Liver (tissue), 9 donors: Measurements from ENCODE around the gene SLCO4A1. TPM values are rescaled to one million over a fixed set of nuclear protein-coding genes. Genes with fewer than 3 reads are reported as not detected.

Experiments used
- DNase-seq: peaks from one replicate; pipeline ENCODE4 v3.0.0-alpha.2; 2017; ENCODE audit warnings: low spot score
- H3K27ac ChIP-seq, 2 donors: one replicate each; pipeline ENCODE4 v1.7.0; 2013; ENCODE audit warnings: inconsistent platforms in 2 of 2, low read length in 2 of 2, control low read depth in 1 of 2, low read depth in 1 of 2, mild to moderate bottlenecking in 1 of 2
- H3K27me3 ChIP-seq, 4 donors: one replicate each; pipeline versions ENCODE4 v1.6.1 to v1.7.0; 2013; ENCODE audit warnings: low read length in 3 of 4, inconsistent platforms in 1 of 4, mild to moderate bottlenecking in 1 of 4, moderate library complexity in 1 of 4; ENCODE audit not compliant: control insufficient read depth in 4 of 4, insufficient read depth in 4 of 4
- H3K36me3 ChIP-seq, 4 donors: one replicate each; pipeline versions ENCODE4 v1.6.1 to v1.7.0; 2013; ENCODE audit warnings: low read length in 3 of 4, mild to moderate bottlenecking in 3 of 4, low read depth in 1 of 4, moderate library complexity in 1 of 4; ENCODE audit not compliant: control insufficient read depth in 4 of 4, insufficient read depth in 3 of 4
- H3K4me1 ChIP-seq, 4 donors: one replicate each; pipeline versions ENCODE4 v1.6.1 to v1.7.0; 2013; ENCODE audit warnings: low read length in 3 of 4, mild to moderate bottlenecking in 3 of 4, moderate library complexity in 1 of 4; ENCODE audit not compliant: control insufficient read depth in 4 of 4, insufficient read depth in 4 of 4
- H3K4me3 ChIP-seq, 3 donors: one replicate each; pipeline versions ENCODE4 v1.6.1 to v1.7.0; 2013; ENCODE audit warnings: low read length in 3 of 3, control low read depth in 1 of 3, low read depth in 1 of 3, mild to moderate bottlenecking in 1 of 3
- H3K9ac ChIP-seq, 2 donors: one replicate each; pipeline ENCODE4 v1.7.0; 2013; ENCODE audit warnings: low read length in 2 of 2, mild to moderate bottlenecking in 2 of 2, moderate library complexity in 2 of 2, control low read depth in 1 of 2, low read depth in 1 of 2
- H3K9me3 ChIP-seq, 4 donors: one replicate each; pipeline versions ENCODE4 v1.6.1 to v1.7.0; 2013; ENCODE audit warnings: low read length in 3 of 4; ENCODE audit not compliant: control insufficient read depth in 4 of 4
- EGR1 ChIP-seq, 2 donors: IDR thresholded peaks; 2 replicates each; pipeline ENCODE4 v1.6.1; 2016 to 2018; ENCODE audit warnings: antibody characterized with exemption in 2 of 2, low read depth in 2 of 2
- FOXA1 ChIP-seq: IDR thresholded peaks from 2 replicates; pipeline ENCODE4 v1.6.1; 2016; ENCODE audit warnings: antibody characterized with exemption
- FOXA2 ChIP-seq: IDR thresholded peaks from 2 replicates; pipeline ENCODE4 v1.6.1; 2016; ENCODE audit warnings: antibody characterized with exemption
- GABPA ChIP-seq, 2 donors: IDR thresholded peaks in 1 of 2; conservative IDR thresholded peaks in 1 of 2; 2 replicates each; pipeline ENCODE4 v1.6.1; 2016; ENCODE audit warnings: antibody characterized with exemption in 2 of 2, mild to moderate bottlenecking in 1 of 2, moderate library complexity in 1 of 2
- HNF4A ChIP-seq, 2 donors: conservative IDR thresholded peaks; 2 replicates each; pipeline ENCODE4 v1.6.1; 2016; ENCODE audit warnings: antibody characterized with exemption in 2 of 2, mild to moderate bottlenecking in 2 of 2
- HNF4G ChIP-seq: IDR thresholded peaks from 2 replicates; pipeline ENCODE4 v1.6.1; 2016; ENCODE audit warnings: antibody characterized with exemption
- NR2F2 ChIP-seq: IDR thresholded peaks from 2 replicates; pipeline ENCODE4 v1.6.1; 2016; ENCODE audit warnings: antibody characterized with exemption
- RXRA ChIP-seq, 2 donors: IDR thresholded peaks; 2 replicates each; pipeline ENCODE4 v1.6.1; 2017 to 2018; ENCODE audit warnings: antibody characterized with exemption in 2 of 2, mild to moderate bottlenecking in 1 of 2
- YY1 ChIP-seq: IDR thresholded peaks from 2 replicates; pipeline ENCODE4 v1.6.1; 2016; ENCODE audit warnings: antibody characterized with exemption, mild to moderate bottlenecking
- WGBS: extraction: QIAGEN DNeasy Blood & Tissue Kit; methylation state at CpG from one replicate; pipeline ENCODE4 v1.1.7; 2013; 5-methylcytosine and 5-hydroxymethylcytosine counted together
- polyA plus RNA-seq, 2 donors: library from polyadenylated mRNA; stranded (reverse) in 1 of 2; unstranded in 1 of 2; fragments of 200-250 nt in 1 of 2; fragments of >200 nt in 1 of 2; fragmentation: Nextera tagmentation in 1 of 2; extraction: Ambion mirVana in 1 of 2; gene quantifications; one replicate each; pipeline versions ENCODE4 v1.2.1 to v1.2.3, GENCODE V29; 2013 to 2015
- total RNA-seq, 2 donors: library from RNA; depleted of rRNA; stranded (reverse); fragments of >200 nt; gene quantifications; one replicate each; pipeline ENCODE4 v1.2.3, GENCODE V29; 2014
- TF ChIP-seq, protein P1 (sequence below): fragments of 150-350 bp; IDR thresholded peaks from 2 replicates; pipeline ENCODE4 v1.5.1; 2017; ENCODE audit warnings: improper control_type of control experiment, low read depth, low read length; ENCODE audit not compliant: missing input control
- TF ChIP-seq, protein P2 (sequence below): IDR thresholded peaks from 2 replicates; pipeline ENCODE4 v1.6.1; 2016; ENCODE audit warnings: antibody characterized with exemption
- TF ChIP-seq, protein P3 (sequence below): IDR thresholded peaks from 2 replicates; pipeline ENCODE4 v1.6.1; 2016; ENCODE audit warnings: antibody characterized with exemption, mild to moderate bottlenecking
- donor health status: healthy.
- donor health status: healthy.
- donor health status: healthy.
- donor health status: healthy.
- donor health status: healthy.

The SLCO4A1 gene
- total and polyA plus RNA-seq, 4 donors: 1.3 to 4.3 (median 2.6) TPM

DNA sequence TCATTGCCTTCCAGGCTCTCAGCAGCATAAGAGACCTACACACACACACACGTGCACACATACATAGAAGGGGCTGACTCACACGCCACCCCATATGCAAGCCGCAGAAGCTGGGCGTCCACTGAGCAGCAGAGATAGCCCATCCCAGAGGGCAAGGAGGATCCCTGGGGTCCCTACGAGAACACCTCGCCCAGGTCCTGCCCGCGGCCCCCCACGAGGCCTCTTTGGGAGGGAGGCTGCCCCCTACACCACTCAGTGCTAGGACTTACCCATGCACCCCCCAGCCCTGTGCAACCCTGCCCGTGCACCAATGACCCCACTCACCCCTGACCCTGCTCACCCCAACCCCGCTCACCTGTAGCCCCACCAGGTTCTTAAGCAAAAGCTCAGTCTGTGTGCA, 45.8 kb downstream of the SLCO4A1 start:
- TF ChIP-seq, protein P1, sequence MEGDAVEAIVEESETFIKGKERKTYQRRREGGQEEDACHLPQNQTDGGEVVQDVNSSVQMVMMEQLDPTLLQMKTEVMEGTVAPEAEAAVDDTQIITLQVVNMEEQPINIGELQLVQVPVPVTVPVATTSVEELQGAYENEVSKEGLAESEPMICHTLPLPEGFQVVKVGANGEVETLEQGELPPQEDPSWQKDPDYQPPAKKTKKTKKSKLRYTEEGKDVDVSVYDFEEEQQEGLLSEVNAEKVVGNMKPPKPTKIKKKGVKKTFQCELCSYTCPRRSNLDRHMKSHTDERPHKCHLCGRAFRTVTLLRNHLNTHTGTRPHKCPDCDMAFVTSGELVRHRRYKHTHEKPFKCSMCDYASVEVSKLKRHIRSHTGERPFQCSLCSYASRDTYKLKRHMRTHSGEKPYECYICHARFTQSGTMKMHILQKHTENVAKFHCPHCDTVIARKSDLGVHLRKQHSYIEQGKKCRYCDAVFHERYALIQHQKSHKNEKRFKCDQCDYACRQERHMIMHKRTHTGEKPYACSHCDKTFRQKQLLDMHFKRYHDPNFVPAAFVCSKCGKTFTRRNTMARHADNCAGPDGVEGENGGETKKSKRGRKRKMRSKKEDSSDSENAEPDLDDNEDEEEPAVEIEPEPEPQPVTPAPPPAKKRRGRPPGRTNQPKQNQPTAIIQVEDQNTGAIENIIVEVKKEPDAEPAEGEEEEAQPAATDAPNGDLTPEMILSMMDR: no peak
- no peak for TF ChIP-seq EGR1 (IDR thresholded peaks at IDR 0.05; ENCODE audit: low read depth in 2 of 2)
- no peak for TF ChIP-seq HNF4G
- TF ChIP-seq FOXA1: no peak
- TF ChIP-seq GABPA (IDR thresholded peaks at IDR 0.05 in 1 of 2, conservative IDR thresholded peaks at IDR 0.05 in 1 of 2): no peak
- no peak for TF ChIP-seq RXRA (IDR thresholded peaks at IDR 0.05)
- TF ChIP-seq, protein P2, sequence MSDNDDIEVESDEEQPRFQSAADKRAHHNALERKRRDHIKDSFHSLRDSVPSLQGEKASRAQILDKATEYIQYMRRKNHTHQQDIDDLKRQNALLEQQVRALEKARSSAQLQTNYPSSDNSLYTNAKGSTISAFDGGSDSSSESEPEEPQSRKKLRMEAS: no peak
- WGBS: 89% methylated on average over 11 of the region's 11 CpGs
- H3K27me3 ChIP-seq: peaks cover 0 to 5% (median 0%) of the 10 kb centered on the region in 4 donors
- DNase-seq: no peak
- H3K9ac ChIP-seq: no peak overlapping the region
- H3K36me3 ChIP-seq: no peaks in the 10 kb centered on the region
- no peak overlapping the region for H3K4me3 ChIP-seq
- no peaks in the 10 kb centered on the region for H3K9me3 ChIP-seq
- H3K27ac ChIP-seq: no peak overlapping the region
- peaks cover 0 to 3% (median 0%) of the 10 kb centered on the region in 4 donors for H3K4me1 ChIP-seq

DNA sequence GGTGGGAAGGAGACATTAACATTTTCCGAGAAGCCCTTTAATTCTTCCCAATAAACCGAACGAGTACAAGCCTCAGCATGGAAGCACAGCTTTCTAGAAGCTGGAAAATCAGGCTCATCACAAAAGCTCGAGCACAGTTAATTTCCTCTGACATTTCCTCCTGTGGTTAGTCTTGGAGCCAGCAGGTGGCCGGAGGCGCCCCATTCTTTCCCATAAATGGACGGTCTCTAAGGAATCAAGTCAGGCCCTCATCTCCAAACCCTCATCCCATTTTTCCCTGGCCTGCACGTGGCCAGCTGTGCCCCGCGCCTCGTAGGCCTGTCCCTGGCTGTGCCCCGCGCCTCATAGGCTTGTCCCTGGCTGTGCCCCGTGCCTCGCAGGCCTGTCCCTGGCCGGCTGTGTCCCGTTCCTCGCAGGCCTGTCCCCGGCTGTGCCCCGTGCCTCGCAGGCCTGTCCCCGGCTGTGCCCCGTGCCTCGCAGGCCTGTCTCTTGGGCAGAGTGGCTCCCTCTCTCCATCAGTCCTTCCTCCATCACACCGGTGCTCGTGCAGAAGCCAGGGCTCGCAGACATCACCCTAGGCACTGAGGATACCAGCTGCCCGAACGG, 46.7 kb downstream of the SLCO4A1 start:
- DNase-seq: no peak
- TF ChIP-seq HNF4A (conservative IDR thresholded peaks at IDR 0.05): no peak
- no peak for TF ChIP-seq YY1
- TF ChIP-seq, protein P3, sequence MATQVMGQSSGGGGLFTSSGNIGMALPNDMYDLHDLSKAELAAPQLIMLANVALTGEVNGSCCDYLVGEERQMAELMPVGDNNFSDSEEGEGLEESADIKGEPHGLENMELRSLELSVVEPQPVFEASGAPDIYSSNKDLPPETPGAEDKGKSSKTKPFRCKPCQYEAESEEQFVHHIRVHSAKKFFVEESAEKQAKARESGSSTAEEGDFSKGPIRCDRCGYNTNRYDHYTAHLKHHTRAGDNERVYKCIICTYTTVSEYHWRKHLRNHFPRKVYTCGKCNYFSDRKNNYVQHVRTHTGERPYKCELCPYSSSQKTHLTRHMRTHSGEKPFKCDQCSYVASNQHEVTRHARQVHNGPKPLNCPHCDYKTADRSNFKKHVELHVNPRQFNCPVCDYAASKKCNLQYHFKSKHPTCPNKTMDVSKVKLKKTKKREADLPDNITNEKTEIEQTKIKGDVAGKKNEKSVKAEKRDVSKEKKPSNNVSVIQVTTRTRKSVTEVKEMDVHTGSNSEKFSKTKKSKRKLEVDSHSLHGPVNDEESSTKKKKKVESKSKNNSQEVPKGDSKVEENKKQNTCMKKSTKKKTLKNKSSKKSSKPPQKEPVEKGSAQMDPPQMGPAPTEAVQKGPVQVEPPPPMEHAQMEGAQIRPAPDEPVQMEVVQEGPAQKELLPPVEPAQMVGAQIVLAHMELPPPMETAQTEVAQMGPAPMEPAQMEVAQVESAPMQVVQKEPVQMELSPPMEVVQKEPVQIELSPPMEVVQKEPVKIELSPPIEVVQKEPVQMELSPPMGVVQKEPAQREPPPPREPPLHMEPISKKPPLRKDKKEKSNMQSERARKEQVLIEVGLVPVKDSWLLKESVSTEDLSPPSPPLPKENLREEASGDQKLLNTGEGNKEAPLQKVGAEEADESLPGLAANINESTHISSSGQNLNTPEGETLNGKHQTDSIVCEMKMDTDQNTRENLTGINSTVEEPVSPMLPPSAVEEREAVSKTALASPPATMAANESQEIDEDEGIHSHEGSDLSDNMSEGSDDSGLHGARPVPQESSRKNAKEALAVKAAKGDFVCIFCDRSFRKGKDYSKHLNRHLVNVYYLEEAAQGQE: no peak
- no peak for TF ChIP-seq NR2F2
- TF ChIP-seq FOXA2: no peak
- TF ChIP-seq, protein P2: no peak
- TF ChIP-seq FOXA1: no peak
- no peak for TF ChIP-seq HNF4G
- Histone ChIP-seq H3K27me3 (peaks cover 0 to 2% (median 0%) of the 10 kb centered on the region in 4 donors), H3K4me1 (peaks cover 0 to 3% (median 0%) of the 10 kb centered on the region in 4 donors), H3K9me3 (no peaks in the 10 kb centered on the region), H3K9ac (no peak overlapping the region), H3K27ac (no peak overlapping the region), H3K36me3 (no peaks in the 10 kb centered on the region), H3K4me3 (no peak overlapping the region)
- WGBS: 84% methylated on average over 29 of the region's 29 CpGs
